Endothelial cell of umbilical vein (primary cell): Measurements from ENCODE around the gene PTDSS2. TPM values are rescaled to one million over a fixed set of nuclear protein-coding genes. Genes with fewer than 3 reads are reported as not detected.

Experiments
- BruUV-seq: library from RNA; stranded (reverse); fragments of 400-500 nt; replicated peaks from 2 replicates; lab custom pipeline; 2021; lab: Mats Ljungman, UMichigan
- CTCF ChIA-PET: fragments of 300-600, 350-600 bp; sonication (Branson Sonifier 250); formaldehyde crosslinking; loops from one replicate; lab custom pipeline; 2021; ENCODE audit warnings: antibody characterized with exemption, inconsistent platforms; lab: Charles Lee
- POLR2A ChIA-PET: fragments of 300-600, 350-600 bp; sonication (Branson Sonifier 250); formaldehyde crosslinking; loops from one replicate; lab custom pipeline; 2021; ENCODE audit warnings: antibody characterized with exemption, inconsistent platforms; lab: Charles Lee
- DNase-seq: peaks from one replicate; pipeline ENCODE4 v3.0.0-alpha.2; 2011; ENCODE audit warnings: low read depth, low spot score
- FAIRE-seq: peaks from 2 replicates; lab custom pipeline; 2011; peaks lifted over from hg19 to GRCh38; lab: Jason Lieb, UNC
- H2AFZ ChIP-seq: 2 replicates; pipeline ENCODE4 v1.6.0; 2012; ENCODE audit warnings: low read depth, low read length, control low read depth, inconsistent platforms
- H3K27ac ChIP-seq: 2 replicates; pipeline ENCODE4 v1.5.1; 2011; ENCODE audit warnings: low read depth, mild to moderate bottlenecking, control low read depth, low read length, moderate library complexity; ENCODE audit not compliant: insufficient read depth
- H3K27me3 ChIP-seq, 2 experiments: 2 replicates each; pipeline versions ENCODE4 v1.6.0 to v1.6.1; 2011; ENCODE audit warnings: low read length in 2 of 2, mixed read lengths in 1 of 2; ENCODE audit not compliant: control insufficient read depth in 2 of 2, insufficient read depth in 2 of 2
- H3K36me3 ChIP-seq, 2 experiments: 2 replicates in 1 of 2; 3 replicates in 1 of 2; pipeline ENCODE4 v1.5.1; 2011; ENCODE audit warnings: low read length in 2 of 2, mild to moderate bottlenecking in 1 of 2, moderate library complexity in 1 of 2; ENCODE audit not compliant: control insufficient read depth in 2 of 2, insufficient read depth in 2 of 2; ENCODE audit errors: extremely low read depth in 1 of 2
- H3K4me1 ChIP-seq: 3 replicates; pipeline ENCODE4 v1.5.1; 2011; ENCODE audit warnings: mild to moderate bottlenecking, low read length; ENCODE audit not compliant: control insufficient read depth, insufficient read depth; ENCODE audit errors: extremely low read depth
- H3K4me2 ChIP-seq: 2 replicates; pipeline ENCODE4 v1.6.1; 2011; ENCODE audit warnings: low read length, control low read depth, mixed read lengths; ENCODE audit not compliant: insufficient read depth
- H3K4me3 ChIP-seq, 3 experiments: fragments of 200-600 bp in 1 of 3; sonication (generic), shearing (Covaris generic) in 1 of 3; replicated peaks in 1 of 3; 2 replicates each; pipeline ENCODE4 v1.5.1; 2011 to 2016; ENCODE audit warnings: control low read depth in 3 of 3, low read length in 3 of 3, mild to moderate bottlenecking in 2 of 3, inconsistent platforms in 1 of 3, low read depth in 1 of 3, moderate library complexity in 1 of 3; ENCODE audit not compliant: insufficient read depth in 1 of 3
- H3K79me2 ChIP-seq: 2 replicates; pipeline ENCODE4 v1.6.0; 2012; ENCODE audit warnings: low read length, inconsistent platforms; ENCODE audit not compliant: control insufficient read depth, insufficient read depth
- H3K9ac ChIP-seq: replicated peaks from 2 replicates; pipeline ENCODE3; 2011; ENCODE audit warnings: low read length, control low read depth; ENCODE audit not compliant: insufficient read depth; ENCODE audit errors: extremely low read depth
- H3K9me1 ChIP-seq: replicated peaks from 3 replicates; pipeline ENCODE4 v1.6.0; 2011; ENCODE audit warnings: mild to moderate bottlenecking, low read length; ENCODE audit not compliant: control insufficient read depth, insufficient read depth; ENCODE audit errors: extremely low read depth
- H3K9me3 ChIP-seq: replicated peaks from 2 replicates; pipeline ENCODE4 v1.5.1; 2012; ENCODE audit warnings: low read length, inconsistent platforms; ENCODE audit not compliant: control insufficient read depth, insufficient read depth
- H4K20me1 ChIP-seq: replicated peaks from 2 replicates; pipeline ENCODE3; 2011; ENCODE audit warnings: mild to moderate bottlenecking, low read length; ENCODE audit not compliant: control insufficient read depth, insufficient read depth; ENCODE audit errors: extremely low read depth
- CTCF ChIP-seq, 2 donors: IDR thresholded peaks; 1 replicate in 1 of 2; 2 replicates in 1 of 2; pipeline ENCODE4 v1.5.1; 2011; ENCODE audit warnings: low read length in 2 of 2, mild to moderate bottlenecking in 2 of 2, moderate library complexity in 2 of 2, control low read depth in 1 of 2, inconsistent platforms in 1 of 2, low read depth in 1 of 2; ENCODE audit not compliant: insufficient read depth in 1 of 2; ENCODE audit errors: extremely low read depth in 1 of 2
- EZH2 ChIP-seq: IDR thresholded peaks from 2 replicates; pipeline ENCODE4 v1.6.1; 2012; ENCODE audit warnings: borderline replicate concordance, low read depth, mild to moderate bottlenecking, moderate library complexity, low read length, inconsistent platforms; ENCODE audit not compliant: severe bottlenecking
- FOS ChIP-seq: IDR thresholded peaks from 2 replicates; pipeline ENCODE4 v1.6.1; 2011; ENCODE audit warnings: mild to moderate bottlenecking, low read length, moderate library complexity, borderline replicate concordance; ENCODE audit not compliant: insufficient read depth
- GATA2 ChIP-seq: IDR thresholded peaks from 2 replicates; pipeline ENCODE4 v1.7.0; 2011; ENCODE audit warnings: low read depth, mild to moderate bottlenecking, moderate library complexity, mixed read lengths, low read length; ENCODE audit not compliant: insufficient read length, insufficient read depth
- JUN ChIP-seq: IDR thresholded peaks from 2 replicates; pipeline ENCODE4 v1.6.1; 2011; ENCODE audit warnings: borderline replicate concordance, low read depth; ENCODE audit not compliant: insufficient read length, insufficient read depth
- MAX ChIP-seq: IDR thresholded peaks from 2 replicates; pipeline ENCODE4 v1.6.1; 2011; ENCODE audit not compliant: insufficient read depth, insufficient read length
- MYC ChIP-seq: IDR thresholded peaks from one replicate; pipeline ENCODE4 v1.6.1; 2011; ENCODE audit warnings: mild to moderate bottlenecking, low read depth, low read length
- POLR2A ChIP-seq: IDR thresholded peaks from 2 replicates; pipeline ENCODE4 v1.6.1; 2012; ENCODE audit warnings: low read depth, mild to moderate bottlenecking, control low read depth, low read length
- POLR2AphosphoS5 ChIP-seq: IDR thresholded peaks from 2 replicates; pipeline ENCODE4 v1.6.1; 2012; ENCODE audit warnings: low read depth, mild to moderate bottlenecking, control low read depth, low read length, moderate library complexity; ENCODE audit not compliant: insufficient read depth
- dilution Hi-C: fragments of 300-500 bp; cut with MboI; formaldehyde crosslinking; loops from one replicate; pipeline ENCODE4 v1.15.0; 2019; ENCODE audit warnings: low sequenced_read_pairs; ENCODE audit not compliant: extremely low pct_ligation_motif_present
- intact Hi-C: fragments of 100-400 bp; cut with micrococcal nuclease; formaldehyde crosslinking; loops from one replicate; pipeline ENCODE4 v1.10.0; 2022
- polyA plus RNA-seq, 4 experiments: library from polyadenylated mRNA; depleted of rRNA in 3 of 4; stranded (reverse) in 3 of 4; unstranded in 1 of 4; fragments of >200 nt; gene quantifications; 2 replicates each; pipeline versions ENCODE4 v1.2.1 to v1.2.3, GENCODE V29; 2011 to 2012; ENCODE audit warnings: missing spikeins in 1 of 4
- total RNA-seq: library from RNA; stranded (reverse); gene quantifications from 2 replicates; pipeline ENCODE4 v1.2.3, GENCODE V29; 2021

Gene PTDSS2
- total and polyA plus RNA-seq, 2 donors (not counting 3 experiments of a cell fraction or from before 2014, with no cell fraction given), result 41.4 to 46.8 TPM

- dilution Hi-C loops (no loop called here), intact Hi-C loops (no loop called here)
- peaks cover 7 to 14% of the 10 kb centered on the region in 2 experiments for H3K27me3 ChIP-seq
- no peak overlapping the region for H3K4me2 ChIP-seq
- TF ChIP-seq MYC, result no peak
- no peak for TF ChIP-seq MAX
- TF ChIP-seq CTCF (IDR thresholded peaks at IDR 0.05; ENCODE audit: extremely low read depth in 1 of 2, insufficient read depth in 1 of 2, low read depth in 1 of 2, low read length in 2 of 2), result no peak
- no peak for TF ChIP-seq EZH2
- TF ChIP-seq FOS, result no peak
- no peak for TF ChIP-seq POLR2A
- TF ChIP-seq POLR2AphosphoS5, result no peak
- no peak for TF ChIP-seq GATA2
- no peak for TF ChIP-seq JUN
- no peaks in the 10 kb centered on the region for H3K9me1 ChIP-seq
- no peak overlapping the region for H3K4me3 ChIP-seq
- H3K79me2 ChIP-seq, result no peaks in the 10 kb centered on the region
- ChIA-PET CTCF (interaction anchor here (1.0 kb wide), 1 partner anchor 27 kb away, joined by 4 read pairs; no protein-coding TSS in a partner anchor), POLR2A (no interaction called here)
- no TSS peak for BruUV-seq
- no peaks in the 10 kb centered on the region for H4K20me1 ChIP-seq
- DNase-seq, result no peak
- no peaks in the 10 kb centered on the region for H3K9me3 ChIP-seq
- no peaks in the 10 kb centered on the region for H3K36me3 ChIP-seq
- H2AFZ ChIP-seq, result no peak overlapping the region
- no peak overlapping the region for H3K27ac ChIP-seq
- H3K9ac ChIP-seq, result no peak overlapping the region
- peaks cover 9% of the 10 kb centered on the region for H3K4me1 ChIP-seq
- FAIRE-seq, result no peak
Observed at GRCh38 chr11:420911-421321, 29.2 kb upstream of the PTDSS2 start.
